Stimulated activated naive CD8-positive, alpha-beta T cell treated with anti-CD3 and anti-CD28 coated beads, Interleukin-15, Interleukin-2, amounts not matched to agents 100 ng/mL and 50 ng/mL, for 24 hours (primary cell): ENCODE results near the gene FAM120B.

Experiments used
- H3K27ac Mint-ChIP-seq: one replicate; pipeline ENCODE4 v1.8.0; 2021; ENCODE audit warnings: mild to moderate bottlenecking, mixed read lengths
- H3K27me3 Mint-ChIP-seq: one replicate; pipeline ENCODE4 v1.8.0; 2021; ENCODE audit warnings: mixed read lengths
- H3K36me3 Mint-ChIP-seq: one replicate; pipeline ENCODE4 v1.8.0; 2021; ENCODE audit warnings: low read depth, mixed read lengths
- H3K4me1 Mint-ChIP-seq: one replicate; pipeline ENCODE4 v1.8.0; 2021; ENCODE audit warnings: low read depth, mixed read lengths
- H3K4me3 Mint-ChIP-seq: one replicate; pipeline ENCODE4 v1.8.0; 2021; ENCODE audit warnings: mild to moderate bottlenecking, mixed read lengths
- H3K9me3 Mint-ChIP-seq: one replicate; pipeline ENCODE4 v1.8.0; 2021; ENCODE audit warnings: mixed read lengths

Gene FAM120B

DNA sequence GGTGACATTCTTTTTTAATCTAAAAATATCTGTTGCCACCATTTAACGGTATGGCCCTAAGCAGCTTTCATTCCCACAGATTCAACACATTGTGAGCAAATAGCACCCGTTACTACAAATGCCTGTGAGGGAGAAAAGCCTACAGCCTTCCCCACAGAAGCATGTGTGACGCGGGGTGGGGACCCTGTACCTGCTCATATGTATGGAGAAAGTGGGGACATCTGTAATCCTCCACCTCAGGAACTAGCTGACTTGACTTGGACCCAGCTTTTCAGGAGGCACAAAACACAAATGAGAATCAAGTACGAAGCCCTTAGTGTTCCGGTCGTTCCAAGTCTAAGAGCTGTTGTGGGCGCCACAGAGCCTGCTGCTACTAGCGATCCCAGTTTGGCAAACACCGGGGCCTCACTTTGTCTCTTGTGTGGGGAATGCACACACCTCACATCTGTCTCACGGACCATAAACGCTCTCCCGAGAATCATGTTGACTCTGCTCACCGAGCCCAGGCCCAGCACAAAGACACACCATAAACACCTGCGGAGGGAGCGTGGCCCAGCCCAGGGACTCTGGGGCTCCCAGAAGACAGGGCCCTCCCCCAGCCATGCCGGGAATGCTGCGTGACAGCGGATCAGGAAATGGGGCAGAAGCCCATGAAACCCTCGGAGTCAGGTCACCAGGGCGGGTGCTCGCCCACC lies 37.3 kb upstream of the FAM120B start:
- H3K27ac Mint-ChIP-seq: no peak overlapping the region
- H3K9me3 Mint-ChIP-seq: no peaks in the 10 kb centered on the region
- H3K36me3 Mint-ChIP-seq: peaks cover 7% of the 10 kb centered on the region
- H3K4me3 Mint-ChIP-seq: no peak overlapping the region
- H3K4me1 Mint-ChIP-seq: peaks cover 21% of the 10 kb centered on the region
- H3K27me3 Mint-ChIP-seq: no peaks in the 10 kb centered on the region

- no peak overlapping the region for H3K4me3 Mint-ChIP-seq
- no peaks in the 10 kb centered on the region for H3K27me3 Mint-ChIP-seq
These were observed 36.6 kb upstream of the FAM120B start for GRCh38 chr6:170269846-170270541.

DNA sequence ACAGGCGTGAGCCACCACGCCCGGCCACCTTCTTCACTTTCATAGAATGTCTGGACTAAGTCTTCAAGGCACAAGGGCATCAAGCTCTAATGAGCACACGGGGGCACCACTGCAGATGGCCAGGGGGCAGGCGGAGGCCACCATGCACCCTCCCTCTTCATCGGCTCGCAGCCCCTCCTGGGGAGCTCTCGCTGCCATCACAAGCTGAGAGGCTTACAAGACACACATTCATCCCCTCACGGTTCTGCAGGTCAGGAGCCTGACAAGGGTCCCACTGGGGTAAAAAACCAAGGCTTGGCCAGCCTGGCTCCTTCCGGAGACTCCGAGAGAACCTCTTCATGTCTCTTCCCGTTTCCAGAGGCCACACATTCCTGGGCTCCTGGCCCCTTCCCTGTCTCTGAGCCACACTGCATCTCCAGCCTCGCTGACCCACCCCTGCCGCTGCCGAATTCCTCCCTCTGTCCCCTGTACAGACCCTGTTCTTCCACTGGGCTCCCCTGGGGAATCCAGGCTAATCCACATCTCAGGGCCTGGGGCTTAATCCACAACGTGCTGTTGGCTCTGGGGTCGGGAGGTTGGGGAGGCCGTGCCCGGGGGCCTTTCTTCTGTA lies 35.5 kb upstream of the FAM120B start:
- H3K36me3 Mint-ChIP-seq: peaks cover 7% of the 10 kb centered on the region
- H3K4me3 Mint-ChIP-seq: peak overlapping the region; percentile 77
- no peaks in the 10 kb centered on the region for H3K27me3 Mint-ChIP-seq
- peaks cover 21% of the 10 kb centered on the region for H3K4me1 Mint-ChIP-seq
- H3K27ac Mint-ChIP-seq: peak overlapping the region; percentile 78
- H3K9me3 Mint-ChIP-seq: no peaks in the 10 kb centered on the region

More at GRCh38 chr6:170269846-170270541, 36.6 kb upstream of the FAM120B start:
- peaks cover 21% of the 10 kb centered on the region for H3K4me1 Mint-ChIP-seq
- H3K27ac Mint-ChIP-seq: no peak overlapping the region
- H3K36me3 Mint-ChIP-seq: peaks cover 7% of the 10 kb centered on the region
- no peaks in the 10 kb centered on the region for H3K9me3 Mint-ChIP-seq

GRCh38 chr6:170271771-170272314 lies 34.7 kb upstream of the FAM120B start:
- peaks cover 28% of the 10 kb centered on the region for H3K4me1 Mint-ChIP-seq
- peak overlapping the region; percentile 78 for H3K27ac Mint-ChIP-seq
- peak overlapping the region; percentile 77 for H3K4me3 Mint-ChIP-seq
- H3K36me3 Mint-ChIP-seq: peaks cover 7% of the 10 kb centered on the region
- H3K27me3 Mint-ChIP-seq: no peaks in the 10 kb centered on the region
- H3K9me3 Mint-ChIP-seq: no peaks in the 10 kb centered on the region

- Mint-ChIP-seq H3K9me3 (no peaks in the 10 kb centered on the region), H3K36me3 (peaks cover 7% of the 10 kb centered on the region), H3K27me3 (no peaks in the 10 kb centered on the region), H3K4me1 (peaks cover 34% of the 10 kb centered on the region), H3K4me3 (peak overlapping the region; percentile 77), H3K27ac (peak overlapping the region; percentile 78)
These were observed 34.1 kb upstream of the FAM120B start for GRCh38 chr6:170272341-170273065.

DNA sequence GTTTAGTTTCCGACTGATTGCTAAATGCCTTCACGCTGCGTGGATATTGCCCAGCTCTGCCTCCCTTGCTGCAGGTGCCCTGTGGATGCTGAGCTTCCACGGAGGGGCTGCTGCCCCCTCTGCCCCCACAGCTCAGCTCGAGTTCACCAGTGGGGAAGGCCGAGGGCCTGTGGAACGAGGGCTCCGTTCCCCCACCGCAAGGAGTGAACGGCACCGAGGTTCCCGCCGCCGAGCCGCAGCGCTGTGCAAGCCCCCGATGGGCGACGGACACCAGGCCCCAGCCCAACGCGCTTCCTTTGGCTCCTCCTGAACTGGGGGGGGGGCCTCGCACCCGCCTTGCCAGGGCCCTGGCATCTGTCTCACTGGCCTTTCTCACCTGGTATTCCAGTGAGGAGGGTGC lies 33.4 kb upstream of the FAM120B start:
- Mint-ChIP-seq H3K27me3 (no peaks in the 10 kb centered on the region), H3K4me1 (peaks cover 40% of the 10 kb centered on the region), H3K4me3 (no peak overlapping the region), H3K27ac (no peak overlapping the region), H3K36me3 (peaks cover 7% of the 10 kb centered on the region), H3K9me3 (no peaks in the 10 kb centered on the region)

- no peak overlapping the region for H3K27ac Mint-ChIP-seq
- peaks cover 45% of the 10 kb centered on the region for H3K4me1 Mint-ChIP-seq
- H3K9me3 Mint-ChIP-seq: no peaks in the 10 kb centered on the region
- peaks cover 7% of the 10 kb centered on the region for H3K36me3 Mint-ChIP-seq
- no peaks in the 10 kb centered on the region for H3K27me3 Mint-ChIP-seq
- no peak overlapping the region for H3K4me3 Mint-ChIP-seq
These were observed 32.9 kb upstream of the FAM120B start for GRCh38 chr6:170273681-170274080.

GRCh38 chr6:170274713-170275560 lies 31.6 kb upstream of the FAM120B start:
- Mint-ChIP-seq H3K36me3 (peaks cover 7% of the 10 kb centered on the region), H3K27ac (no peak overlapping the region), H3K9me3 (no peaks in the 10 kb centered on the region), H3K4me1 (peaks cover 56% of the 10 kb centered on the region), H3K27me3 (peaks cover 6% of the 10 kb centered on the region), H3K4me3 (no peak overlapping the region)

GRCh38 chr6:170276369-170277057 lies 30.0 kb upstream of the FAM120B start:
- H3K27me3 Mint-ChIP-seq: peaks cover 8% of the 10 kb centered on the region
- peaks cover 51% of the 10 kb centered on the region for H3K4me1 Mint-ChIP-seq
- no peak overlapping the region for H3K27ac Mint-ChIP-seq
- peaks cover 7% of the 10 kb centered on the region for H3K36me3 Mint-ChIP-seq
- no peaks in the 10 kb centered on the region for H3K9me3 Mint-ChIP-seq
- no peak overlapping the region for H3K4me3 Mint-ChIP-seq

DNA sequence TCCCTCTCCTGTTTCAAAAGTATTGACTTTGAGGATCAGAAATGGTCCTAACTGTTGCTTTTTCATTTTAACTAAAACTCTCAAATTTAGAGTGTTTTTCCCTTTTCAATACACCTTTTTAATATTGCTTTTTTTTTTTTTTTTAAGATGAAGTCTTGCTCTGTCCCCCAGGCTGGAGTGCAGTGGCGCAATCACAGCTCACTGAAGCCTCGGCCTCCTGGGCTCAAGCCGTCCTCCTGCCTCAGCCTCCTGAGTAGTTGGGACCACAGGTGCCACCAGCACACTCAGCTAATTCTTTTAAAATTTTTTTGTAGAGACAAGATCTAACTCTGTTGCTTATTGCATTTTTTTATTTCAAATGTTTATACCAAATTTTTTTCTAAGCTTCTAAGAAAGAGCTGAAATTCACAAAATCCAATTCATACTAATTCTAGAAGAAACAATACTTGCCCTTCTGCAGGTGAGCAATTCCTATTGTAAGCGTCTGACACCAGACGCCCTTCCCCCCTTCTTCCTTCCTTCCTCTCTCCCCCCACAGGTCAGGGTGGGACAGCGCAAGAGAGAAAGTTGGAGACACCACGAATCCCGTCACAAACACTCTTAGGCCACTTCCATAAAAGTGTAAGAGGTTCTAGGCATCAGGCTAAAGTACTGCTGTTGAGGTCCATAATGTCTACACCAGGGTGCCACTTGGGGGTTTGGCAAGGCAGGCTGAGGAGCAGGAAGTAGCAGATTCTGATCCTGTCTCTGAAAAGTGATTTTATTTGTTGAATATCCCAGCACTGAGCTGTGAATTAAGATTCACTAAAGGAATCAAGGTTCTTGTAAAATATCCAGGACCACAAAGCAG lies 28.4 kb upstream of the FAM120B start:
- peaks cover 11% of the 10 kb centered on the region for H3K36me3 Mint-ChIP-seq
- peaks cover 8% of the 10 kb centered on the region for H3K27me3 Mint-ChIP-seq
- H3K27ac Mint-ChIP-seq: peak overlapping the region; percentile 71
- H3K4me1 Mint-ChIP-seq: peaks cover 37% of the 10 kb centered on the region
- no peaks in the 10 kb centered on the region for H3K9me3 Mint-ChIP-seq
- peak overlapping the region; percentile 42 for H3K4me3 Mint-ChIP-seq

DNA sequence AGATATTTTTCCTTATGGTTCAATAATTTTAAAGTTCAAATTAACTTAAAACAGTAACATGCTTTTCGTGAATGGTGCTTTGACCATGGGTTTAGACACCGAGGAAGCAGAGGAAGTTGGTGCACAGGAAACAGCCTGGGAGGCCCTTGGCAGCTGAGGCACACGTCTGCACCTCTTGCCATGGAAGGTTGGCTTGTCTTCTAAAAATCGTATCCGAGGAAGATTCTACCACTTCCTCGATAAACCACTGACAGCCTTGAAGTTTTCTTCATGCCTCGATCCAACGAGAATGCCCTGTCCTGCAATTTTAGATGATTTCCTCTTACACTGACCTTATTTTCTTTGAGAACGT lies 27.8 kb upstream of the FAM120B start:
- Mint-ChIP-seq H3K36me3 (peaks cover 8% of the 10 kb centered on the region), H3K4me3 (no peak overlapping the region), H3K27ac (peak overlapping the region; percentile 71), H3K4me1 (peaks cover 37% of the 10 kb centered on the region), H3K27me3 (peaks cover 8% of the 10 kb centered on the region), H3K9me3 (no peaks in the 10 kb centered on the region)

DNA sequence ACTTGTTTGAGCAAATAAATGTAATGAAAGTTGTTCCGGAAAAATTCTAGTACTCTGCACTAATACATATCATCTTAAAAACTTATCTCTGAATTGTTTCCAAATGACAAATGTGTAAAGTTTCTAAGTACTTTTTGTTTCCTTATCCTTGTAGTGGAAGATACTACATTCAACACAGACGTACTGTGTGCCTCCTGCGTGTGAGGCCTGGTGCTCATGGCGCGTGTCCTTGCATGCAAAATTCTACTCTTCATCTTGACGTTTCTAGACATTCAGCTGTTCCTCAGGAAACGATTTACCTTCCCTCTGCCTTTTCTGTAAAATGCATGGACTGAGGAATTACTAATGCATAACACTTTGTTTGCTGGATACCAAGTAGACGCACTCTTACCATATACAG lies 27.1 kb upstream of the FAM120B start:
- Mint-ChIP-seq H3K36me3 (peaks cover 4% of the 10 kb centered on the region), H3K9me3 (no peaks in the 10 kb centered on the region), H3K27me3 (peaks cover 8% of the 10 kb centered on the region), H3K4me1 (peaks cover 37% of the 10 kb centered on the region), H3K4me3 (no peak overlapping the region), H3K27ac (no peak overlapping the region)
